HepG2 (cell line): ENCODE results near the gene TRPV2. TPM values are rescaled to one million over a fixed set of nuclear protein-coding genes. Genes with fewer than 3 reads are reported as not detected.

Source experiments
- CEBPG ChIP-seq: IDR thresholded peaks from 2 replicates; pipeline ENCODE4 v1.6.1; 2016
- EED ChIP-seq: sonication (generic); formaldehyde crosslinking; IDR thresholded peaks from 2 replicates; pipeline ENCODE4 v1.5.0; 2020; ENCODE audit warnings: mild to moderate bottlenecking, missing genetic modification reagents
- FLYWCH1 ChIP-seq: sonication (generic); formaldehyde crosslinking; IDR thresholded peaks from 2 replicates; pipeline ENCODE4 v1.8.1; 2023; ENCODE audit warnings: mild to moderate bottlenecking, missing genetic modification reagents
- FOXA1 ChIP-seq, 2 experiments: fragments of 450-650 bp in 1 of 2; sonication (generic) in 1 of 2; formaldehyde crosslinking in 1 of 2; IDR thresholded peaks; 2 replicates each; pipeline versions ENCODE4 v1.4.0 to v1.6.1; 2016 to 2020; ENCODE audit warnings: missing genetic modification reagents in 1 of 2
- FOXA3 ChIP-seq: IDR thresholded peaks from 2 replicates; pipeline ENCODE4 v1.6.1; 2016; ENCODE audit warnings: missing genetic modification reagents, missing compliant biosample characterization
- GABPA ChIP-seq, 2 experiments: IDR thresholded peaks; 2 replicates each; pipeline ENCODE4 v1.6.1; 2011 to 2016; ENCODE audit warnings: low read depth in 2 of 2, low read length in 1 of 2, missing biosample characterization in 1 of 2, missing genetic modification characterization in 1 of 2
- KDM5A ChIP-seq: fragments of 200-600 bp; sonication (generic); IDR thresholded peaks from 2 replicates; pipeline ENCODE4 v1.7.0; 2018; ENCODE audit warnings: antibody characterized with exemption, mild to moderate bottlenecking, low read length, borderline replicate concordance
- KDM5B ChIP-seq: sonication (generic); formaldehyde crosslinking; IDR thresholded peaks from 2 replicates; pipeline ENCODE4 v1.4.0; 2020; ENCODE audit warnings: missing genetic modification reagents, mild to moderate bottlenecking, borderline replicate concordance
- KLF15 ChIP-seq: sonication (generic); formaldehyde crosslinking; IDR thresholded peaks from 2 replicates; pipeline ENCODE4 v1.8.1; 2023; ENCODE audit warnings: borderline replicate concordance, mild to moderate bottlenecking, inconsistent platforms, missing genetic modification reagents, mixed read lengths
- NCOA2 ChIP-seq: sonication (generic); formaldehyde crosslinking; IDR thresholded peaks from 2 replicates; pipeline ENCODE4 v1.8.0; 2022; ENCODE audit warnings: inconsistent platforms
- PAX8 ChIP-seq: sonication (generic); formaldehyde crosslinking; IDR thresholded peaks from 2 replicates; pipeline ENCODE4 v1.8.0; 2022; ENCODE audit warnings: mild to moderate bottlenecking, missing genetic modification reagents, borderline replicate concordance
- PTBP1 ChIP-seq: fragments of 200-400 bp; formaldehyde crosslinking; IDR thresholded peaks from 2 replicates; pipeline ENCODE4 v1.6.1; 2018; ENCODE audit warnings: low read length, low read depth; ENCODE audit not compliant: poor library complexity, severe bottlenecking
- SALL1 ChIP-seq: sonication (generic); formaldehyde crosslinking; IDR thresholded peaks from 2 replicates; pipeline ENCODE4 v1.8.0; 2022; ENCODE audit warnings: mild to moderate bottlenecking, missing genetic modification reagents
- STAT5B ChIP-seq: sonication (generic); formaldehyde crosslinking; IDR thresholded peaks from 2 replicates; pipeline ENCODE4 v1.4.0; 2020; ENCODE audit warnings: missing genetic modification reagents
- TAF1 ChIP-seq: sonication (generic); formaldehyde crosslinking; IDR thresholded peaks from 2 replicates; pipeline ENCODE4 v1.4.0; 2020; ENCODE audit warnings: missing genetic modification reagents
- TSC22D2 ChIP-seq: sonication (generic); formaldehyde crosslinking; IDR thresholded peaks from 2 replicates; pipeline ENCODE4 v1.5.1; 2020; ENCODE audit warnings: missing genetic modification reagents, mild to moderate bottlenecking, borderline replicate concordance
- U2AF2 ChIP-seq: fragments of 200-400 bp; formaldehyde crosslinking; IDR thresholded peaks from 2 replicates; pipeline ENCODE4 v1.6.1; 2017; ENCODE audit warnings: low read depth, mild to moderate bottlenecking, low read length
- XRCC5 ChIP-seq: fragments of 200-400 bp; formaldehyde crosslinking; optimal IDR thresholded peaks from 2 replicates; pipeline ENCODE3; 2017; ENCODE audit warnings: mild to moderate bottlenecking, low read length
- ZBTB21 ChIP-seq: sonication (generic); formaldehyde crosslinking; IDR thresholded peaks from 2 replicates; pipeline ENCODE4 v1.4.0; 2020; ENCODE audit warnings: missing genetic modification reagents
- ZNF446 ChIP-seq: sonication (generic); formaldehyde crosslinking; IDR thresholded peaks from 2 replicates; pipeline ENCODE4 v1.5.0; 2020; ENCODE audit warnings: mild to moderate bottlenecking, missing genetic modification reagents
- ZNF549 ChIP-seq: sonication (generic); formaldehyde crosslinking; IDR thresholded peaks from 2 replicates; pipeline ENCODE4 v1.5.0; 2020; ENCODE audit warnings: missing genetic modification reagents
- ZNF629 ChIP-seq: sonication (generic); formaldehyde crosslinking; conservative IDR thresholded peaks from 2 replicates; pipeline ENCODE4 v1.5.0; 2020; ENCODE audit warnings: missing genetic modification reagents
- ZNF670 ChIP-seq: sonication (generic); formaldehyde crosslinking; IDR thresholded peaks from 2 replicates; pipeline ENCODE4 v1.8.0; 2022; ENCODE audit warnings: mild to moderate bottlenecking, missing genetic modification reagents, borderline replicate concordance
- ZNF839 ChIP-seq: sonication (generic); formaldehyde crosslinking; IDR thresholded peaks from 2 replicates; pipeline ENCODE4 v1.4.0; 2020; ENCODE audit warnings: missing genetic modification reagents, mild to moderate bottlenecking, borderline replicate concordance
- polyA plus RNA-seq, 8 experiments: library from polyadenylated mRNA; depleted of rRNA in 3 of 8; stranded (reverse) in 7 of 8; unstranded in 1 of 8; fragments of >200 nt; fragmentation: Illumina TruSeq in 4 of 8; extraction: Trizol in 4 of 8; gene quantifications; 2 replicates each; pipeline versions ENCODE4 v1.2.1 to v1.2.3, GENCODE V29; 2011 to 2016; ENCODE audit warnings: low read depth in 4 of 8, missing spikeins in 1 of 8, mixed read lengths in 1 of 8; ENCODE audit not compliant: insufficient read depth in 1 of 8
- total RNA-seq, 5 experiments: library from RNA; depleted of rRNA; stranded (reverse); fragments of >200 nt; fragmentation: Illumina TruSeq; extraction: Trizol; gene quantifications; 2 replicates each; pipeline ENCODE4 v1.2.3, GENCODE V29; 2016; ENCODE audit warnings: low read depth in 1 of 5
- TF ChIP-seq, protein P1 (sequence below): sonication (generic); formaldehyde crosslinking; conservative IDR thresholded peaks from 2 replicates; pipeline ENCODE4 v1.4.0; 2020; ENCODE audit warnings: missing genetic modification reagents
- TF ChIP-seq, protein P2 (sequence below): IDR thresholded peaks from 2 replicates; pipeline ENCODE4 v1.6.1; 2016

Gene TRPV2
- total and polyA plus RNA-seq, 2 of the 13 experiments (the other 11 are each of a cell fraction or from before 2014, with no cell fraction given) = 13.6 to 21.3 TPM

DNA sequence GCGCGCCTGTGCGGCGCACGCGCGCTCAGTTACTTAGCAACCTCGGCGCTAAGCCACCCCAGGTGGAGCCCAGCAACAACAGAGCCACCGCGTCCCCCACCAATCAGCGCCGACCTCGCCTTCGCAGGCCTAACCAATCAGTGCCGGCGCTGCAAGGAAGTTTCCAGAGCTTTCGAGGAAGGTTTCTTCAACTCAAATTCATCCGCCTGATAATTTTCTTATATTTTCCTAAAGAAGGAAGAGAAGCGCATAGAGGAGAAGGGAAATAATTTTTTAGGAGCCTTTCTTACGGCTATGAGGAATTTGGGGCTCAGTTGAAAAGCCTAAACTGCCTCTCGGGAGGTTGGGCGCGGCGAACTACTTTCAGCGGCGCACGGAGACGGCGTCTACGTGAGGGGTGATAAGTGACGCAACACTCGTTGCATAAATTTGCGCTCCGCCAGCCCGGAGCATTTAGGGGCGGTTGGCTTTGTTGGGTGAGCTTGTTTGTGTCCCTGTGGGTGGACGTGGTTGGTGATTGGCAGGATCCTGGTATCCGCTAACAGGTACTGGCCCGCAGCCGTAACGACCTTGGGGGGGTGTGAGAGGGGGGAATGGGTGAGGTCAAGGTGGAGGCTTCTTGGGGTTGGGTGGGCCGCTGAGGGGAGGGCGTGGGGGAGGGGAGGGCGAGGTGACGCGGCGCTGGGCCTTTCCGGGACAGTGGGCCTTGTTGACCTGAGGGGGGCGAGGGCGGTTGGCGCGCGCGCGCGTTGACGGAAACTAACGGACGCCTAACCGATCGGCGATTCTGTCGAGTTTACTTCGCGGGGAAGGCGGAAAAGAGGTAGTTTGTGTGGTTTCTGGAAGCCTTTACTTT is 34.5 kb upstream of the TRPV2 start, which contains the start of gene UBB (continued):
- TF ChIP-seq PAX8 (CRISPR knock-in tag) (no peak), ZNF629 (no peak), KDM5B (CRISPR knock-in tag) (no peak; the same call in 1 of the 2 replicates), NCOA2 (CRISPR knock-in tag) (no peak; the same call in 1 of the 2 replicates), KDM5A (peak; percentile 64), ZNF549 (CRISPR knock-in tag) (no peak), ZNF670 (CRISPR knock-in tag) (peak; percentile 80), GABPA (IDR thresholded peaks at IDR 0.05; ENCODE audit: low read depth, low read length) (no peak), GABPA (CRISPR knock-in tag; IDR thresholded peaks at IDR 0.05; ENCODE audit: low read depth) (no peak; the same call in none of the 2 replicates), ZBTB21 (CRISPR knock-in tag) (no peak), ZNF446 (CRISPR knock-in tag) (0 out of 2 replicates have a peak, but pooled peaks have one; percentile 68), STAT5B (CRISPR knock-in tag) (0 out of 2 replicates have a peak, but pooled peaks have one; percentile 5), KLF15 (CRISPR knock-in tag) (no peak), TSC22D2 (CRISPR knock-in tag) (peak; percentile 50; the same call in 1 of the 2 replicates), ZNF839 (CRISPR knock-in tag) (no peak), FOXA3 (CRISPR knock-in tag) (peak; percentile 49; the same call in 1 of the 2 replicates), XRCC5 (peak; percentile 70), CEBPG (peak; percentile 97), PTBP1 (no peak), FOXA1 (IDR thresholded peaks at IDR 0.05) (no peak), FOXA1 (CRISPR knock-in tag; IDR thresholded peaks at IDR 0.05) (peak; percentile 88), FLYWCH1 (no peak), SALL1 (peak; percentile 82), EED (CRISPR knock-in tag) (no peak; the same call in 1 of the 2 replicates), U2AF2 (peak; percentile 25; the same call in 1 of the 2 replicates), TAF1 (CRISPR knock-in tag) (peak; percentile 88)
- TF ChIP-seq, protein P1, sequence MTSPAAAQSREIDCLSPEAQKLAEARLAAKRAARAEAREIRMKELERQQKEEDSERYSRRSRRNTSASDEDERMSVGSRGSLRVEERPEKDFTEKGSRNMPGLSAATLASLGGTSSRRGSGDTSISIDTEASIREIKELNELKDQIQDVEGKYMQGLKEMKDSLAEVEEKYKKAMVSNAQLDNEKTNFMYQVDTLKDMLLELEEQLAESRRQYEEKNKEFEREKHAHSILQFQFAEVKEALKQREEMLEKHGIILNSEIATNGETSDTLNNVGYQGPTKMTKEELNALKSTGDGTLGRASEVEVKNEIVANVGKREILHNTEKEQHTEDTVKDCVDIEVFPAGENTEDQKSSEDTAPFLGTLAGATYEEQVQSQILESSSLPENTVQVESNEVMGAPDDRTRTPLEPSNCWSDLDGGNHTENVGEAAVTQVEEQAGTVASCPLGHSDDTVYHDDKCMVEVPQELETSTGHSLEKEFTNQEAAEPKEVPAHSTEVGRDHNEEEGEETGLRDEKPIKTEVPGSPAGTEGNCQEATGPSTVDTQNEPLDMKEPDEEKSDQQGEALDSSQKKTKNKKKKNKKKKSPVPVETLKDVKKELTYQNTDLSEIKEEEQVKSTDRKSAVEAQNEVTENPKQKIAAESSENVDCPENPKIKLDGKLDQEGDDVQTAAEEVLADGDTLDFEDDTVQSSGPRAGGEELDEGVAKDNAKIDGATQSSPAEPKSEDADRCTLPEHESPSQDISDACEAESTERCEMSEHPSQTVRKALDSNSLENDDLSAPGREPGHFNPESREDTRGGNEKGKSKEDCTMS (CRISPR knock-in tag) = no peak
- TF ChIP-seq, protein P2, sequence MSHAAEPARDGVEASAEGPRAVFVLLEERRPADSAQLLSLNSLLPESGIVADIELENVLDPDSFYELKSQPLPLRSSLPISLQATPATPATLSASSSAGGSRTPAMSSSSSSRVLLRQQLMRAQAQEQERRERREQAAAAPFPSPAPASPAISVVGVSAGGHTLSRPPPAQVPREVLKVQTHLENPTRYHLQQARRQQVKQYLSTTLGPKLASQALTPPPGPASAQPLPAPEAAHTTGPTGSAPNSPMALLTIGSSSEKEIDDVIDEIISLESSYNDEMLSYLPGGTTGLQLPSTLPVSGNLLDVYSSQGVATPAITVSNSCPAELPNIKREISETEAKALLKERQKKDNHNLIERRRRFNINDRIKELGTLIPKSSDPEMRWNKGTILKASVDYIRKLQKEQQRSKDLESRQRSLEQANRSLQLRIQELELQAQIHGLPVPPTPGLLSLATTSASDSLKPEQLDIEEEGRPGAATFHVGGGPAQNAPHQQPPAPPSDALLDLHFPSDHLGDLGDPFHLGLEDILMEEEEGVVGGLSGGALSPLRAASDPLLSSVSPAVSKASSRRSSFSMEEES (CRISPR knock-in tag) = 0 out of 2 replicates have a peak, but pooled peaks have one; percentile 52
